Activated gamma-delta T cell treated with Interleukin-2 at 50 U/mL for 16 hours (primary cell): ENCODE measurements around the gene MRPL49.

ENCODE experiments used
- DNase-seq: peaks from one replicate; pipeline ENCODE4 v3.0.0-alpha.2; 2020

Gene MRPL49

GRCh38 chr11:65103476-65103875 lies 18.6 kb upstream of the MRPL49 start:
- no peak for DNase-seq

GRCh38 chr11:65104628-65105027 lies 17.5 kb upstream of the MRPL49 start:
- no peak for DNase-seq

- DNase-seq, result no peak
Measured at GRCh38 chr11:65107078-65107477, 15.0 kb upstream of the MRPL49 start.

- no peak for DNase-seq
Measured at GRCh38 chr11:65107751-65108468, 14.2 kb upstream of the MRPL49 start.

- no peak for DNase-seq
Measured at GRCh38 chr11:65108469-65109123, 13.5 kb upstream of the MRPL49 start.

GRCh38 chr11:65109231-65110198 lies 12.6 kb upstream of the MRPL49 start:
- no peak for DNase-seq

GRCh38 chr11:65110354-65110861 lies 11.7 kb upstream of the MRPL49 start:
- DNase-seq, result peak; percentile 97

- no peak for DNase-seq
Measured at GRCh38 chr11:65111159-65111743, 10.9 kb upstream of the MRPL49 start.

GRCh38 chr11:65111744-65112545 lies 10.2 kb upstream of the MRPL49 start, which contains the start of gene TM7SF2:
TM7SF2 (plus strand) TSS chr11:65111872; CDS start chr11:65112016, 144 bp downstream.
- peak; percentile 95 for DNase-seq

GRCh38 chr11:65112546-65113360 lies 9.4 kb upstream of the MRPL49 start:
- DNase-seq, result peak; percentile 73

- no peak for DNase-seq
Measured at GRCh38 chr11:65113361-65113756, 8.8 kb upstream of the MRPL49 start.

GRCh38 chr11:65113839-65114238 lies 8.3 kb upstream of the MRPL49 start:
- no peak for DNase-seq

GRCh38 chr11:65114538-65115171 lies 7.5 kb upstream of the MRPL49 start:
- no peak for DNase-seq

- DNase-seq, result no peak
Measured at GRCh38 chr11:65115361-65116082, 6.6 kb upstream of the MRPL49 start.

- peak; percentile 51 for DNase-seq
Measured at GRCh38 chr11:65116370-65117205, 5.5 kb upstream of the MRPL49 start.

- peak; percentile 100 for DNase-seq
Measured at GRCh38 chr11:65117206-65118096, 4.7 kb upstream of the MRPL49 start, which contains the start of gene ZNHIT2. ZNHIT2 (minus strand) TSS chr11:65117701; CDS start chr11:65117653, 48 bp downstream.

GRCh38 chr11:65118097-65118837 lies 3.9 kb upstream of the MRPL49 start:
- DNase-seq, result no peak
